ENCODE results near the gene TMEM212. TPM values are rescaled to one million over a fixed set of nuclear protein-coding genes. Genes with fewer than 3 reads are reported as not detected.

The TMEM212 gene
- total and polyA plus RNA-seq, 2 of the 13 experiments (the other 11 are each of a cell fraction or from before 2014, with no cell fraction given): not detected

DNA sequence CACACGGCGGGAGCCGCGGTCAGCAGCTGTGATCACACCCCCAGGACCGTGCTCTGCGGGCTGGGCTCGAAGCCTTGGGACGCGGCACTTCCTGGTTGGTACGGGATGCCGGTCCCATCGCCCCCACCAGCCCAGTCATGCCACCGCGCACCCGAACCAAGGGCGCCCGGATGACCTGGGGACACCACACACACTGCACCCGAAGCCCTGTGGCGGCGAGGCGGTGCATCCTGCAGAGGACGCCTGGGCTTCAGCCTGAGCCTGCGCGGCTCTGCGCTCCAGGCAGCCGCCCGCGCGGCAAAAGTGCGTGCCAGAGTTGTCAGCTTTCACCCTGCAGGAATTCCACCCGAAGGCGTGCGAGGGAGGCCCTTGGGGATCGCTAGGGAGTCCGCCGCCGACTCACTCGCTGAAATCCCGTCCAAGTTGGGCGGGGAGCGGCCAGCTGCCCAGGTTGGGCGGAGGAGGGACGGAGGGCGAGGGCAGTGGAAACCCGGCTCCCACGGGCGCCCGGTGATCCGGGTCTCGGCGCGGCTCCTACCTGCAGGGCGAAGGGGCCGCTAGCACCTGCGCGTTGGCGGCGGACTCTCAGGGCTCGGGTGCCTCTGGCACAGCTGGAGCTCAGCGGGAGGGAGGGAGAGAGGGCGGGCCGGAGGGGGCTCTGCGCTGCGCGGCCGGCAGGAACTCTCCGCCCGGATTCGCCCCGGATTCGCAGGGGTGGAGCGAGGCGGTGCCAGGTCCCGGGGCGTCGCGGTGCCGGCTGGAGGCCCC is 33.1 kb upstream of the TMEM212 start, which contains the start of gene PLD1 (continued):
- TF ChIP-seq ZNF407 (CRISPR knock-in tag; IDR thresholded peaks at IDR 0.05; ENCODE audit: not compliant biosample characterization) (no peak), KLF13 (CRISPR knock-in tag; IDR thresholded peaks at IDR 0.05) (0 out of 2 replicates have a peak, but pooled peaks have one; percentile 28), ATF1 (CRISPR knock-in tag; IDR thresholded peaks at IDR 0.05) (no peak), MXD3 (CRISPR knock-in tag; IDR thresholded peaks at IDR 0.05) (peak; percentile 16; the same call in 1 of the 2 replicates), ZNF12 (CRISPR knock-in tag; IDR thresholded peaks at IDR 0.05) (no peak), ZNF790 (CRISPR knock-in tag; IDR thresholded peaks at IDR 0.05; ENCODE audit: borderline replicate concordance) (no peak; the same call in 1 of the 2 replicates), ZNF609 (CRISPR knock-in tag; IDR thresholded peaks at IDR 0.05; ENCODE audit: borderline replicate concordance) (peak; percentile 30), NFYB (CRISPR knock-in tag; IDR thresholded peaks at IDR 0.05) (peak; percentile 52), TFDP1 (CRISPR knock-in tag; IDR thresholded peaks at IDR 0.05; ENCODE audit: borderline replicate concordance) (peak; percentile 73; the same call in 1 of the 2 replicates)
- TF ChIP-seq, protein P1, sequence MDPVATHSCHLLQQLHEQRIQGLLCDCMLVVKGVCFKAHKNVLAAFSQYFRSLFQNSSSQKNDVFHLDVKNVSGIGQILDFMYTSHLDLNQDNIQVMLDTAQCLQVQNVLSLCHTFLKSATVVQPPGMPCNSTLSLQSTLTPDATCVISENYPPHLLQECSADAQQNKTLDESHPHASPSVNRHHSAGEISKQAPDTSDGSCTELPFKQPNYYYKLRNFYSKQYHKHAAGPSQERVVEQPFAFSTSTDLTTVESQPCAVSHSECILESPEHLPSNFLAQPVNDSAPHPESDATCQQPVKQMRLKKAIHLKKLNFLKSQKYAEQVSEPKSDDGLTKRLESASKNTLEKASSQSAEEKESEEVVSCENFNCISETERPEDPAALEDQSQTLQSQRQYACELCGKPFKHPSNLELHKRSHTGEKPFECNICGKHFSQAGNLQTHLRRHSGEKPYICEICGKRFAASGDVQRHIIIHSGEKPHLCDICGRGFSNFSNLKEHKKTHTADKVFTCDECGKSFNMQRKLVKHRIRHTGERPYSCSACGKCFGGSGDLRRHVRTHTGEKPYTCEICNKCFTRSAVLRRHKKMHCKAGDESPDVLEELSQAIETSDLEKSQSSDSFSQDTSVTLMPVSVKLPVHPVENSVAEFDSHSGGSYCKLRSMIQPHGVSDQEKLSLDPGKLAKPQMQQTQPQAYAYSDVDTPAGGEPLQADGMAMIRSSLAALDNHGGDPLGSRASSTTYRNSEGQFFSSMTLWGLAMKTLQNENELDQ (CRISPR knock-in tag; IDR thresholded peaks at IDR 0.05; ENCODE audit: borderline replicate concordance): no peak

All from HepG2 (cell line).